Parathyroid adenoma (tissue), 2 donors: Measurements from ENCODE around the gene MRPL44.
A peak's percentile ranks its signal among the peaks of the same experiment; 100 is the strongest.

Source experiments
- H2AFZ ChIP-seq: fragments of 300-600 bp; sonication (generic); one replicate; pipeline ENCODE4 v1.7.0; 2017; ENCODE audit warnings: antibody characterized with exemption, mild to moderate bottlenecking
- H3K27ac ChIP-seq: fragments of 300-600 bp; sonication (generic); one replicate; pipeline ENCODE4 v1.7.0; 2017
- H3K27me3 ChIP-seq: fragments of 300-600 bp; sonication (generic); one replicate; pipeline ENCODE4 v1.7.0; 2017; ENCODE audit warnings: low read length; ENCODE audit not compliant: control insufficient read depth, insufficient read depth
- H3K36me3 ChIP-seq: fragments of 300-600 bp; sonication (generic); one replicate; pipeline ENCODE4 v1.7.0; 2017; ENCODE audit warnings: low read length; ENCODE audit not compliant: control insufficient read depth, insufficient read depth
- H3K4me1 ChIP-seq: fragments of 300-600 bp; sonication (generic); one replicate; pipeline ENCODE4 v1.7.0; 2017; ENCODE audit warnings: control low read depth
- H3K4me2 ChIP-seq: fragments of 300-600 bp; sonication (generic); one replicate; pipeline ENCODE4 v1.7.0; 2017; ENCODE audit warnings: low read length
- H3K4me3 ChIP-seq: fragments of 300-600 bp; sonication (generic); one replicate; pipeline ENCODE4 v1.7.0; 2017; ENCODE audit warnings: low read depth, low read length
- H3K79me2 ChIP-seq: fragments of 300-600 bp; sonication (generic); one replicate; pipeline ENCODE4 v1.7.0; 2017; ENCODE audit warnings: control low read depth
- H3K9ac ChIP-seq: fragments of 300-600 bp; sonication (generic); one replicate; pipeline ENCODE4 v1.7.0; 2017; ENCODE audit warnings: mild to moderate bottlenecking
- H3K9me3 ChIP-seq: fragments of 300-600 bp; sonication (generic); one replicate; pipeline ENCODE4 v1.7.0; 2017; ENCODE audit warnings: low read length; ENCODE audit not compliant: control insufficient read depth
- CTCF ChIP-seq: fragments of 300-600 bp; sonication (generic); IDR thresholded peaks from one replicate; pipeline ENCODE4 v1.7.0; 2017; ENCODE audit warnings: antibody characterized with exemption, mild to moderate bottlenecking
- donor health status: primary hyperparathyroidism.

MRPL44 gene

GRCh38 chr2:223943135-223943534 lies 14.1 kb upstream of the MRPL44 start:
- no peak overlapping the region for H3K27ac ChIP-seq
- H3K9ac ChIP-seq: no peak overlapping the region
- peak overlapping the region; percentile 86 for H3K4me3 ChIP-seq
- no peak overlapping the region for H2AFZ ChIP-seq
- H3K9me3 ChIP-seq: no peaks in the 10 kb centered on the region
- H3K27me3 ChIP-seq: no peaks in the 10 kb centered on the region
- peak overlapping the region; percentile 95 for H3K4me2 ChIP-seq
- H3K36me3 ChIP-seq: no peaks in the 10 kb centered on the region
- H3K4me1 ChIP-seq: peaks cover 10% of the 10 kb centered on the region
- H3K79me2 ChIP-seq: peaks cover 58% of the 10 kb centered on the region
- no peak for TF ChIP-seq CTCF

DNA sequence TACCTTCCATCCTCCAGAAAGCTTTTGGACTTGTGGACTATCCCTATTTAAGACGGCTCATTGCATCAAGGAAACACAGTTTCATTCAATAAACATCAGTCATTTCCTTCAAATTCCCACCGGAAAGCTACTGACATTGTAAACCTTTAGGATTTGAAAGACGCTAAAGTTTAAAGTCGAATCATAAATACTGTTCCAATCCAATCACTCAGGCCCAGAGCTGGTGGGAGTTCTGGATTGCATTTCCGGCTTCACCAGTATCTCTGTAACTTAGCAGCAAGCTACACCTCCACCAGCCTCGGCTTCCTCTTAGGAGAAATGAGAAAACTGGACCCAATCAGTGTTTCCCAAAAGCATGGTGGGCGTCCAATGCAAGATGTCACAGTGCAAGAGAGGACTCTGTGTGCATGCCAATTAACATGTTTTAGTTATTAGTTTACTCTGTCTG lies 13.7 kb upstream of the MRPL44 start:
- H2AFZ ChIP-seq: peak overlapping the region; percentile 96
- H3K79me2 ChIP-seq: peaks cover 54% of the 10 kb centered on the region
- H3K36me3 ChIP-seq: no peaks in the 10 kb centered on the region
- no peaks in the 10 kb centered on the region for H3K27me3 ChIP-seq
- peak overlapping the region; percentile 81 for H3K27ac ChIP-seq
- H3K9me3 ChIP-seq: no peaks in the 10 kb centered on the region
- no peak for TF ChIP-seq CTCF
- H3K4me2 ChIP-seq: peak overlapping the region; percentile 95
- H3K9ac ChIP-seq: no peak overlapping the region
- H3K4me1 ChIP-seq: peaks cover 10% of the 10 kb centered on the region
- H3K4me3 ChIP-seq: peak overlapping the region; percentile 86

DNA sequence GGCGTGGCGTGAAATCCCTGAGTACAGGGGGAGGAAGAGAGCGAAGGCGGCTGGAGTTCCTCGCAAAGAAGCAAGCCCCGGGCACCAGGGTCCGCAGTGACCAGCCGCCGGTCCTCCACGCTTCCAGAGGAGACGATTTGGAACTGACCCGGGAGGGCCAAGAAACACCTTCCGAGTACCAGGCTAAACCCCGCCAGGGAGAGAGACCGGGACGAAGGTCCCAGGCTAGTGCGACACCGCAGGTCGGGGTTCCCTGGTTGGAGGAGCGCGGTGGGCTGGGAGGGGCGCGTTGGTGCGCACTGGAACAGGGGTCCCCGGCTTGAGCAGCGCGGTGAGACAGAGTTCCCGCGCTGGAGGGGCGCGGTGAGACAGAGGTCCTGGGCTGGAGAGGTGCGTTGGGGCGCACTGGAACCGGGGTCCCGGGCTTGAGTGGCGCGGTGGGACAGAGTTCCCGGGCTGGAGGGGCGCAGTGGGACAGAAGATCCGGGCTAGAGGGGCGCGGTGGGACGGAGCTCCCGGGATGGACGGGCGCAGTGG lies 13.0 kb upstream of the MRPL44 start:
- Histone ChIP-seq H3K4me3 (peak overlapping the region; percentile 86), H3K4me1 (peaks cover 10% of the 10 kb centered on the region), H3K9me3 (no peaks in the 10 kb centered on the region), H3K27me3 (no peaks in the 10 kb centered on the region), H3K27ac (peak overlapping the region; percentile 81), H2AFZ (peak overlapping the region; percentile 96), H3K9ac (peak overlapping the region; percentile 90), H3K4me2 (peak overlapping the region; percentile 95), H3K36me3 (no peaks in the 10 kb centered on the region), H3K79me2 (peaks cover 49% of the 10 kb centered on the region)
- TF ChIP-seq CTCF: no peak

DNA sequence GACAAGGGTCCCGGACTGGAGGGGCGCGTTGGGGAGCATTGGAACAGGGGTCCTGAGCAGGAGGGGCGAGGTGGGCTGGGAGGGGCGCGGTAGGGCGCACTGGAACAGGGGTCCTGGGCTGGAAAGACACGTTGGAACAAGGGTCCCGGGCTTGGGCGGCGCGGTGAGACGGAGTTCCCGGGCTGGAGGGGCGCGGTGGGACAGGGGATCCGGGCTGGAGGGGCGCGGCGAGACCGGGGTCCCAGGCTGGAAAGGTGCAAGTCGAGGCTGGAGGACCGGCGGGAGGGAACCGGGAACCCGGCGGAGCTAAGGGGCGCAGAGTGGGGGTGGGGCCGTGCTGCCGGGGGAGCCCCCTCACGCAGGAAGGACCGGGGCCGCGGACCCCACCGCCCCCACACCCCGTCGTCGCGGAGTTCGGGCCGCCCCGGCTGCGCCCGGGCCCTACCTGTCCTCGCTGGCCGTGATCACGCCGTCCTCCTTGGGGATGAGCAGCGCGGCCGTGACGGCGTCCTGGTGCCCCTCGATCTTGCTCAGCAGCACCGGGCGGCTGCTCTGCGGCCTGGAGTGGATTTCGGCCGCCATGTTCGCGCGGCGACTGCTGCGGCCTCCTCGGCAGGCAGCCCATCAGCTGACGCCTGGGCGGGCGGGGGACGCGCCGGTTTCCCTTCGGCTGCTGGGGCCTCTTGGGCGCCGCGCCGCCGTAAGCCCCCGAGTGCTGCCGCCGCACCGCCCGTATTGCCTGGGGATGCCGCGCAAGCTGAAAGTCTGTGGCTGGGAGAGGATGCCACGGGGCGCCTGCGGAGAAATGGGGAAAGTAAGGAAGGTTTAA lies 12.3 kb upstream of the MRPL44 start, which contains the start of gene WDFY1:
Gene WDFY1, minus strand, starts transcription at position 633 of the 829 bp plus-strand sequence. Its CDS starts 51 bp downstream, at position 582.
- Histone ChIP-seq H3K27me3 (no peaks in the 10 kb centered on the region), H3K79me2 (peaks cover 42% of the 10 kb centered on the region), H3K4me1 (peaks cover 10% of the 10 kb centered on the region), H3K4me2 (peak within 1 kb of the TSS; percentile 95), H3K27ac (peak within 1 kb of the TSS; percentile 81), H3K9ac (peak within 1 kb of the TSS; percentile 90), H3K9me3 (no peaks in the 10 kb centered on the region), H3K4me3 (peak within 1 kb of the TSS; percentile 86), H3K36me3 (no peaks in the 10 kb centered on the region), H2AFZ (peak within 1 kb of the TSS; percentile 96)
- peak; percentile 17 for TF ChIP-seq CTCF
